Measurements from ENCODE around the gene TRIM5. TPM values are rescaled to one million over a fixed set of nuclear protein-coding genes. Genes with fewer than 3 reads are reported as not detected.
"Not testable (repeated sequence)": the region's sequence is repeated elsewhere in the genome, so short reads cannot be mapped to it uniquely, and the experiment has no call there.

The TRIM5 gene
- total RNA-seq, 2 experiments from 2014 or later = 37.2 to 38.0 TPM

GRCh38 chr11:5684036-5684645, 733 bp downstream of the TRIM5 start:
- Mint-ChIP-seq H3K4me3 (peak overlapping the region; percentile 96), H3K4me1 (ENCODE audit: low read depth) (peaks cover 41% of the 10 kb centered on the region)
- CTCF ChIA-PET = interaction anchor here (0.6 to 2.2 kb wide), 18 partner anchors 11 to 212 kb away, joined by 3 to 7 read pairs (median 4); partner anchors contain the start of genes OR52N2 and TRIM34

DNA sequence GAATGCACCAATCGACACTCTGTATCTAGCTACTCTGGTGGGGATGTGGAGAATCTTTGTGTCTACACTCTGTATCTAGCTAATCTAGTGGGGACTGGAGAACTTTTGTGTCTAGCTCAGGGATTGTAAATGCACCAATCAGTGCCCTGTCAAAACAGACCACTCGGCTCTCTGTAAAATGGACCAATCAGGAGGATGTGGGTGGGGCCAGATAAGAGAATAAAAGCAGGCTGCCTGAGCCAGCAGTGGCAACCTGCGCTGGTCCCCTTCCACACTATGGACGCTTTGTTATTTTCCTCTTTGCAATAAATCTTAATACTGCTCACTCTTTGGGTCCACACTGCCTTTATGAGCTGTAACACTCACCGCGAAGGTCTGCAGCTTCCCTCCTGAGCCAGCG, 1.3 kb downstream of the TRIM5 start:
- Mint-ChIP-seq H3K4me3 (peak overlapping the region; percentile 96), H3K36me3 (ENCODE audit: low read depth) (peaks cover 16% of the 10 kb centered on the region), H3K4me1 (ENCODE audit: low read depth) (peaks cover 36% of the 10 kb centered on the region), H3K27ac (peak overlapping the region; percentile 95)
- H3K27me3 Mint-ChIP-seq (ENCODE audit: low read depth); H3K9me3 Mint-ChIP-seq: not testable (repeated sequence)
- intact Hi-C loops (cut with micrococcal nuclease) = loop anchor here (1.0 to 2.0 kb wide), 7 partner anchors 17 to 551 kb away; partner anchors contain the start of genes FHIP1B and OR52N2
- CTCF ChIA-PET = interaction anchor here (0.6 to 2.1 kb wide), 8 partner anchors 12 to 212 kb away, joined by 3 to 6 read pairs (median 4); partner anchors contain the start of gene OR52N2
- DNase-seq = peak; percentile 60

More at GRCh38 chr11:5684036-5684645, 733 bp downstream of the TRIM5 start:
- no peak for DNase-seq
- intact Hi-C loops (cut with micrococcal nuclease) = loop anchor here (1.0 to 2.0 kb wide), 7 partner anchors 17 to 551 kb away; partner anchors contain the start of genes FHIP1B and OR52N2
- Mint-ChIP-seq H3K27me3 (ENCODE audit: low read depth) (no peaks in the 10 kb centered on the region), H3K36me3 (ENCODE audit: low read depth) (peaks cover 12% of the 10 kb centered on the region), H3K9me3 (no peaks in the 10 kb centered on the region), H3K27ac (peak overlapping the region; percentile 95)

GRCh38 chr11:5682890-5683441, 1.9 kb downstream of the TRIM5 start:
- H3K9me3 Mint-ChIP-seq; H3K27me3 Mint-ChIP-seq (ENCODE audit: low read depth); DNase-seq; H3K27ac Mint-ChIP-seq; intact Hi-C loops (cut with micrococcal nuclease): not testable (repeated sequence)
- H3K4me3 Mint-ChIP-seq = peak overlapping the region; percentile 96
- peaks cover 29% of the 10 kb centered on the region for H3K4me1 Mint-ChIP-seq (ENCODE audit: low read depth)
- CTCF ChIA-PET = interaction anchor here (0.6 to 1.6 kb wide), 4 partner anchors 12 to 208 kb away, joined by 3 to 5 read pairs (median 4); no protein-coding TSS in a partner anchor
- peaks cover 23% of the 10 kb centered on the region for H3K36me3 Mint-ChIP-seq (ENCODE audit: low read depth)

- intact Hi-C loops (cut with micrococcal nuclease) = no loop called here
- H3K4me1 Mint-ChIP-seq (ENCODE audit: low read depth) = peaks cover 16% of the 10 kb centered on the region
- H3K27me3 Mint-ChIP-seq (ENCODE audit: low read depth) = no peaks in the 10 kb centered on the region
- CTCF ChIA-PET = no interaction called here
- DNase-seq = no peak
- H3K4me3 Mint-ChIP-seq = no peak overlapping the region
- H3K36me3 Mint-ChIP-seq (ENCODE audit: low read depth) = peaks cover 32% of the 10 kb centered on the region
- H3K27ac Mint-ChIP-seq = no peak overlapping the region
- H3K9me3 Mint-ChIP-seq = peaks cover 1% of the 10 kb centered on the region
Measured at GRCh38 chr11:5679811-5680210, 5.1 kb downstream of the TRIM5 start.

GRCh38 chr11:5674391-5674790, 10.5 kb downstream of the TRIM5 start:
- Mint-ChIP-seq H3K36me3 (ENCODE audit: low read depth) (peaks cover 32% of the 10 kb centered on the region), H3K4me3 (no peak overlapping the region), H3K9me3 (peaks cover 1% of the 10 kb centered on the region), H3K27ac (no peak overlapping the region), H3K4me1 (ENCODE audit: low read depth) (peaks cover 9% of the 10 kb centered on the region), H3K27me3 (ENCODE audit: low read depth) (no peaks in the 10 kb centered on the region)
- DNase-seq = no peak
- intact Hi-C loops (cut with micrococcal nuclease) = no loop called here
- CTCF ChIA-PET = no interaction called here

GRCh38 chr11:5671831-5672230, 13.0 kb downstream of the TRIM5 start:
- intact Hi-C loops (cut with micrococcal nuclease) = no loop called here
- H3K27ac Mint-ChIP-seq = no peak overlapping the region
- H3K4me1 Mint-ChIP-seq (ENCODE audit: low read depth) = peaks cover 7% of the 10 kb centered on the region
- DNase-seq = no peak
- H3K36me3 Mint-ChIP-seq (ENCODE audit: low read depth) = peaks cover 21% of the 10 kb centered on the region
- CTCF ChIA-PET = interaction anchor here (1.3 kb wide), 1 partner anchor 10 kb away, joined by 3 read pairs; no protein-coding TSS in a partner anchor
- H3K4me3 Mint-ChIP-seq = no peak overlapping the region
- peaks cover 1% of the 10 kb centered on the region for H3K9me3 Mint-ChIP-seq
- H3K27me3 Mint-ChIP-seq (ENCODE audit: low read depth) = no peaks in the 10 kb centered on the region

- intact Hi-C loops (cut with micrococcal nuclease) = no loop called here
- Mint-ChIP-seq H3K36me3 (ENCODE audit: low read depth) (peaks cover 17% of the 10 kb centered on the region), H3K4me3 (no peak overlapping the region), H3K27me3 (ENCODE audit: low read depth) (no peaks in the 10 kb centered on the region), H3K9me3 (no peaks in the 10 kb centered on the region), H3K4me1 (ENCODE audit: low read depth) (no peaks in the 10 kb centered on the region), H3K27ac (no peak overlapping the region)
- CTCF ChIA-PET = no interaction called here
- no peak for DNase-seq
Measured at GRCh38 chr11:5666402-5666793, 18.5 kb downstream of the TRIM5 start.

GRCh38 chr11:5665746-5666401, 19.0 kb downstream of the TRIM5 start:
- no peak overlapping the region for H3K27ac Mint-ChIP-seq
- no peak overlapping the region for H3K4me3 Mint-ChIP-seq
- CTCF ChIA-PET = no interaction called here
- no peaks in the 10 kb centered on the region for H3K4me1 Mint-ChIP-seq (ENCODE audit: low read depth)
- no peak for DNase-seq
- intact Hi-C loops (cut with micrococcal nuclease) = no loop called here
- no peaks in the 10 kb centered on the region for H3K27me3 Mint-ChIP-seq (ENCODE audit: low read depth)
- H3K36me3 Mint-ChIP-seq (ENCODE audit: low read depth) = peaks cover 19% of the 10 kb centered on the region
- no peaks in the 10 kb centered on the region for H3K9me3 Mint-ChIP-seq

DNA sequence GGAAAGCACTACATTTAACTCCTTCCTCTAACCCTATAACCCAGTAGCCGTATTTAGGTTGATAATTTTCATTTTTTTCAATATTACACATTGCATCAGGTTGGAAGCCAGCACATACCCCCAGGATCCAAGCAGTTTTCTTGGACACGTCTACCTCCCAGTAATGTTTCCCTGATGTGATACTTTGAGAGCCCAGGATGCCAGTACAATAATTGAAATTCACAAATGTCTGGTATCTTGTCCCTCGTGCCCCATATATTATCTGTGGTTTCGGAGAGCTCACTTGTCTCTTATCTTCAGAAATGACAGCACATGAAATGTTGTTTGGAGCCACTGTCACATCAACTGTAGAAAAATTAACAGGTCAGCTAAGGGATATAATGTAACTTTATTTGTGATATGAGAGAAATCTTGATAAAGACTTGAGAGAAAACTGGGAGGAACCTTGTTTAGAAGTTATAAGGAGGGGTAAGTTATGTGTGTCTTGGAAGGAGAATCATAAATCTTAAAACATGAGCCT, 19.8 kb downstream of the TRIM5 start:
- H3K9me3 Mint-ChIP-seq = no peaks in the 10 kb centered on the region
- H3K27me3 Mint-ChIP-seq (ENCODE audit: low read depth) = no peaks in the 10 kb centered on the region
- CTCF ChIA-PET = interaction anchor here (0.6 kb wide), 1 partner anchor 28 kb away, joined by 4 read pairs; no protein-coding TSS in a partner anchor
- no peak for DNase-seq
- no peak overlapping the region for H3K4me3 Mint-ChIP-seq
- intact Hi-C loops (cut with micrococcal nuclease) = no loop called here
- H3K36me3 Mint-ChIP-seq (ENCODE audit: low read depth) = peaks cover 14% of the 10 kb centered on the region
- H3K4me1 Mint-ChIP-seq (ENCODE audit: low read depth) = no peaks in the 10 kb centered on the region
- H3K27ac Mint-ChIP-seq = no peak overlapping the region

DNA sequence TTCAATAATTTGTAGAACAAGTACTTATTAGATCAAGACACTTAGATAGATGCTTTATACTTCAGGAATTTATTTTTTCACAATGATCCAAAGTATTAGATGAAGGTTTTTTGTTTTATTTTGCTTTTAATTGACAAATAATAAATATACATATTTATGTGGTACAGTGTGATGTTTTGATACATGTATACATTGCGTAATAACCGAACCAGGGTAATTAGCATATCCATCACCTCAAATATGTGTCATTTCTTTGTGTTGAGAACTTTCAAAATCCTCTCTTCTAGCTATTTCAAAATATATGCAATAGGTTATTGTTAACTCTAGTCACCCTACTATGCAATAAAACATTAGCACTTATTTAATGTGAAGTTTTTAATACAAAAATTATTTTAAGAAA, 21.4 kb downstream of the TRIM5 start:
- CTCF ChIA-PET = no interaction called here
- no peaks in the 10 kb centered on the region for H3K9me3 Mint-ChIP-seq
- H3K36me3 Mint-ChIP-seq (ENCODE audit: low read depth) = peaks cover 9% of the 10 kb centered on the region
- DNase-seq = no peak
- no peak overlapping the region for H3K4me3 Mint-ChIP-seq
- no peaks in the 10 kb centered on the region for H3K4me1 Mint-ChIP-seq (ENCODE audit: low read depth)
- H3K27me3 Mint-ChIP-seq (ENCODE audit: low read depth) = no peaks in the 10 kb centered on the region
- H3K27ac Mint-ChIP-seq = no peak overlapping the region
- intact Hi-C loops (cut with micrococcal nuclease) = no loop called here

DNA sequence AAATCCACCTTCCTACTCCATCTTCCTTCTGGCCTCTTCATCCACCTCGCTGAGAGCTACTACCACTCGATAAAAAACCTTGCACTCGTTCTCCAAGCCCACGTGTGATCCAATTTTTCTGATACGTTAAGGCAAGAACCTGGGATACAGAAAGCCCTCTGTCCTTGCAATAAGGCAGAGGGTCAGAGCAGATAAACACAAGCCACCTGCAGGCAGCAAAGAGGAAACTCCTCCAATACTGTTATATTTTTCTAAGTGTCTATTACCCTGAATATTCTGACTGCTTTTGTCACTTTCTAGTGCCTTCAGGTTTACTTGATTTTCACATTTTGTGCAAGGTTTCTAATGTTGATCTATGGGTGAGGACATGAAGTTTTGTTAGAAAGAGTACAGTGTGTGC, 26.6 kb downstream of the TRIM5 start:
- Mint-ChIP-seq H3K9me3 (peaks cover 2% of the 10 kb centered on the region), H3K27ac (no peak overlapping the region), H3K27me3 (ENCODE audit: low read depth) (no peaks in the 10 kb centered on the region), H3K4me1 (ENCODE audit: low read depth) (no peaks in the 10 kb centered on the region), H3K36me3 (ENCODE audit: low read depth) (peaks cover 9% of the 10 kb centered on the region), H3K4me3 (no peak overlapping the region)
- no peak for DNase-seq
- CTCF ChIA-PET = no interaction called here
- intact Hi-C loops (cut with micrococcal nuclease) = no loop called here

- H3K27me3 Mint-ChIP-seq (ENCODE audit: low read depth); H3K9me3 Mint-ChIP-seq; H3K4me1 Mint-ChIP-seq (ENCODE audit: low read depth); DNase-seq; H3K36me3 Mint-ChIP-seq (ENCODE audit: low read depth); CTCF ChIA-PET; H3K27ac Mint-ChIP-seq; H3K4me3 Mint-ChIP-seq; intact Hi-C loops (cut with micrococcal nuclease): not testable (repeated sequence)
Measured at GRCh38 chr11:5656956-5657355, 27.9 kb downstream of the TRIM5 start.
